Skin epidermis (tissue), 12 donors: ENCODE results near the gene TCFL5.

Source experiments
- H3K27ac ChIP-seq, 21 experiments: fragments of 200-600 bp; sonication (generic) in 11 of 21; one replicate each; pipeline ENCODE4 v1.5.0; 2020; ENCODE audit warnings: mild to moderate bottlenecking in 3 of 21, inconsistent platforms in 2 of 21, moderate library complexity in 2 of 21
- H3K4me3 ChIP-seq, 7 experiments: fragments of 200-600 bp; sonication (generic) in 2 of 7; one replicate each; pipeline ENCODE4 v1.5.0; 2020; ENCODE audit warnings: inconsistent platforms in 2 of 7, mild to moderate bottlenecking in 2 of 7, moderate library complexity in 1 of 7

Gene TCFL5

DNA sequence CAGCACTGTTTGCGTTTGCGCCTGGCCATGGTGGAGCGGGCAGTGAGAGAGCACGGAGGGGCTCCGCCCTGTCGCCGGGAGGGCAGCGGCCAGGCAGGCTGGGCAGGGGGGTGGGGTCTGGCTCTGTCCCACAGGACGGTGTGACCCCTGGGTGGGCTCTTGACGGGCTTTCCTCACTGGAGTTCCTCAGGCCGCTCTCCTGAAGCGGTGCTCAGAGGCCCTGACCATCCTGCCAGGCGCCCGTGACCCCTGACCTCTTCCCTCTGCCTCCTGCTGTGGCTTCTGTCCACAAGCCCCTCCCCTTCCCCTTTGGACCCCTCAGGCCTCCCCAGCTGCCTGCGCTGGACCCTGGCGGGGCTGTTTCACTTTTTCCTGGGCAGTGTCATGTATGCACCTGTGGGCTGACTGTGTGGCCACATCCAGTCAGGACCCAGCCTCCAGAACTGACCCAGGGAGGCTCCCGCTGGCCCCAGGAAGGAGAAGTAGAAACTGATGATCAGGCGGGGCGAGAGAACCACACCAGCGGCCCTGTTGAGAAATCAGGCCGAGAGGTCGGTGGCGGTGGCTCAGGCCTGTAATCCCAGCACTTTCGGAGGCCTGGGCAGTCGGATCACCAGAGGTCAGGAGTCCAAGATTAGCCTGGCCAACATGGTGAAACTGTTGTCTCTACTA, 55.8 kb downstream of the TCFL5 start:
- H3K4me3 ChIP-seq, result peak overlapping the region; percentile 74 to 99 (median 86)
- peak overlapping the region; percentile 84 to 98 (median 93) for H3K27ac ChIP-seq

DNA sequence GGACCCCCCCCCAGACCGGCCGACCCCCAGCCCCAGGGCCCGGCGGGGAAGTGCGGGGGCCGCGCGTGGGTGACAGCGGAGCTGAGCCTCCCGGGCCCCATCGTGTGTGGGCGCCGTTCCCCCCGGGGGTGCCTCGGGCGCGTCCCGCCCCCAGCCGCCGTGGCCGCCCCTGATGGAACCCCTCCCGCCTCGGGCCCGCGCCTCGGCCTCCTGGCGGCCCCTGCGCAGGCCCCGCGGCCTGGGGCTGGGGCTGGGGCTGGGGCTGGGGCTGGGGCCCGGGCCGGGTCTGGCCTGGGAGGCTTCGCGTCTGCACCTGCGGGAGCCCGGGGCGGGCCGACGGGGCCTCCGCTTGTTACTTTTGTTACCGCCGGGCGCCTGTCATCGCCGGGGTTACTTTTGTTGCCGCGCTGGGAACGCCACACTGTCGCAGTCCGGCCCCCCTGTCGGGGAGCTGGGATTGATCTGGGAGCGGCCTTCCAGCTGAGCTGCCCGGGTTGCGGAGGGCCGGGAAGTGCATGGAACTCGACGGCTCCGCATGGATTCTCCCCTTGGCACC, 56.4 kb downstream of the TCFL5 start:
- peak overlapping the region; percentile 84 to 98 (median 93) for H3K27ac ChIP-seq
- H3K4me3 ChIP-seq, result peak overlapping the region; percentile 74 to 99 (median 86)

DNA sequence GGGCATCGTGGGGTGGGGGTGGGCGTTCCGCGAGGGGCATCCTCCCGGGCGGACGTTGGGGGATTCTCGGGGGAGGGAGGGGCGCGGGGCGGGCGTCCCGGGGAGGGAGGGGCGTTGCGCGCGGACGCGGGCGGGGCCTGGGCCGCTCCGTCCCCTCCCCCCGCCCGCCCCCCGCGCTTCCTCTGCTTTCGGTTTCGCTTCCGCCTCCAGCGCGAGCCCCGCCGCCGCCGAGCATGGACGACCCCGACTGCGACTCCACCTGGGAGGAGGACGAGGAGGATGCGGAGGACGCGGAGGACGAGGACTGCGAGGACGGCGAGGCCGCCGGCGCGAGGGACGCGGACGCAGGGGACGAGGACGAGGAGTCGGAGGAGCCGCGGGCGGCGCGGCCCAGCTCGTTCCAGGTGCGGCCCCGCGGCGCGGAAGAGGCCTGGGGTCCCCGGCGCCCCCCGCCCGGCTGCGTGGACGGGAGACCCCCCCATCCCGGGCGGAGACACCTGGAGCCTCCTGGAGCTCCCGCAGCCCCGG, 56.9 kb downstream of the TCFL5 start, which contains the start of gene OGFR:
TSS of gene OGFR (plus strand) at position 209 of the 528 bp plus-strand sequence. CDS start at position 234, 25 bp downstream.
- peak within 1 kb of the TSS; percentile 74 to 99 (median 86) for H3K4me3 ChIP-seq
- peak within 1 kb of the TSS; percentile 84 to 98 (median 93) for H3K27ac ChIP-seq

DNA sequence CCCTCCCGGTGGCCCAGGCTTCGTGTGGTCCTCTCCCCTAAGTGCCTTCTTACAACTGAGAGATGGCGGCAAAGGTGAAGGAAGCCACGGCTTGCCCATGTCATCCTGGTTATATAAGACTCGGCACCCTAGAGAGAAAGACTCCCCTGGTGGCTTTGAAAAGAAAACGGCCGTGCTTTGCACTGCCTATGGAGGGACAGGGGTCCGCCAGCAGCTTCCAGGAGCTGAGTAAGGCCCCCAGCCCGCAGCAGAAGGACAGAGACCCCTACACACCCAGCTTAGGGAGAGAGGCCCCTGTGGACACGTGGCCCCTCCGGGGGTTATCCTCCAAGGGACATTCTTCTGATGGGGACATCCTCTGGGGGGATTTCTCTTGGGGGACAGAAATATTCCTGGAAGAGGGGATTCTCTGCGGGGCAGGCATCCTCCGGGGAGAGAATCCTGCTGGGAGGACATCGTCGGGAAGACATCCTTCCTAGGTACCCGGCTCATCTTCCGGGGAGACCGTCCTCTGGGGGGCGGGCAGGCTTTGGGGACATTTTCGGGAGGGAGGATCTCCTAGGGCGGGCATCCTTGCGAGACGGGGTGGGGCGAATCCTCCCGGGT, 57.5 kb downstream of the TCFL5 start:
- peak overlapping the region; percentile 74 to 99 (median 86) for H3K4me3 ChIP-seq
- peak overlapping the region; percentile 5 to 98 (median 92) for H3K27ac ChIP-seq

DNA sequence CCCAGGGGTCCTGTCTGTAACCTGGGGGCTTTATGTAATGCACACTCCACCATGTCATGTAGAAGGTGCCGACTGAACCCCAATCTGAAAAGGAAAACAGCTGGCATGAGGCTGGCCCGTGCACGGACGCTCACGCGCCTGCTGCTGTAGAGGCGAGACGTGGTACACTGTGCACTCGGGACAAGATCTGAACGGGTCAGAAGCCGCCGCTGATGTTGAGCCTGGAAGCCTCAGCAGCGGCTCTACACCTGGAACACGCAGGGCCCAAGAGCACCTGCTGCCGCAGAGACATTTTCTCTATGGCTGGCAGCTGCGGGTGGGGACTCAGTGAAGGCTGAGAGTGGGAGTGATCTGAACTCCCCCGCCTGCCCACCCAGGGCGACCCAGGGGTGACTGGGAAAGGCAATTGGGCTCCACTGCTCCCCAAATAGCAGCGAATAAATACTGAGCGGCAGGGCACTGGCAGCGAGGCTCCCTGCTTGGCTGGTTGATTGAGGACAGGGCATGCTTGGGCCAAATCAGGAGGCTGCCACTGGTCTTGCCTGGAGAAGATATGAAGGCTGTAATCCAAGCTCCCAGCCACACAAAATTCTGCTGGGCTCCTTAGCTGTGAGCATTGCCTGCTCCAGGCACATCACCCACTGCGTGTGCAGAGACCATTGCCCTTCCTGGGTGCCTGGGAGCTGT, 59.5 kb downstream of the TCFL5 start:
- H3K27ac ChIP-seq, result no peak overlapping the region
- H3K4me3 ChIP-seq, result no peak overlapping the region

DNA sequence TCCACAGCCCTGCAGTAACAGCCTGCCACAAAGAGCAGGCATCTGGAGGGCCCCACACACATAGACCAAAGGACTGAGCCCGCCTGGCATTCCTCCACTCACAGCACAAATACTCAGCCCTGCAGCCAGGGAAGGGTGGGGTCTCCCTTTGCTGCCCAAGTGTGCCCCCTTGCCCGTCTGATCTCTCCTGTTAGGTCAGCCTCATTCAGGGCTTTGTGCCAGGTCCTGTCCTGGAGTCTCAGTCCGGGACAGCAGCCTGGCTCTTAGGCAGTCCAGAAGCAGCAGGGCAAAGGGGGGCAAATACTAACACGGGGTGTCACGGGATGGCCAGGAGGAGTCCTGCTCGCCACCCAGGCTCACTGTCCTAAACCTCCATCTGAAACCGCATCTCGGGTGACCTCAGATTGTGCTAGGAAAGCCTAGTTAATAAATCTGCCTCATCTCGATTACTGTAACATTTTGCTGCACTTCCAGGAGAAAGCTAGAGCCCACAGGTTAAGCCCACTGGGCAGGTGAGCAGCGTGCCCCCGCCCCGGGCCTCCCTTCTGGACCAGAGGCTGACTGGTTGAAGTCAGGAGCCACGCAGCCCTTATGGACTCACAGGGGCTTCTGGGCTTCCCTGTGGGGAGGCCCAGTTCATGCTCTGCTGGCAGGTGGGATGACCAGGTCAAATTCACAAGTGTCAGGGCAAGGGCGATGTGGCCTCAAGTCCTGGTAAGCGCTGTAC, 60.2 kb downstream of the TCFL5 start:
- Histone ChIP-seq H3K4me3 (no peak overlapping the region), H3K27ac (no peak overlapping the region)

DNA sequence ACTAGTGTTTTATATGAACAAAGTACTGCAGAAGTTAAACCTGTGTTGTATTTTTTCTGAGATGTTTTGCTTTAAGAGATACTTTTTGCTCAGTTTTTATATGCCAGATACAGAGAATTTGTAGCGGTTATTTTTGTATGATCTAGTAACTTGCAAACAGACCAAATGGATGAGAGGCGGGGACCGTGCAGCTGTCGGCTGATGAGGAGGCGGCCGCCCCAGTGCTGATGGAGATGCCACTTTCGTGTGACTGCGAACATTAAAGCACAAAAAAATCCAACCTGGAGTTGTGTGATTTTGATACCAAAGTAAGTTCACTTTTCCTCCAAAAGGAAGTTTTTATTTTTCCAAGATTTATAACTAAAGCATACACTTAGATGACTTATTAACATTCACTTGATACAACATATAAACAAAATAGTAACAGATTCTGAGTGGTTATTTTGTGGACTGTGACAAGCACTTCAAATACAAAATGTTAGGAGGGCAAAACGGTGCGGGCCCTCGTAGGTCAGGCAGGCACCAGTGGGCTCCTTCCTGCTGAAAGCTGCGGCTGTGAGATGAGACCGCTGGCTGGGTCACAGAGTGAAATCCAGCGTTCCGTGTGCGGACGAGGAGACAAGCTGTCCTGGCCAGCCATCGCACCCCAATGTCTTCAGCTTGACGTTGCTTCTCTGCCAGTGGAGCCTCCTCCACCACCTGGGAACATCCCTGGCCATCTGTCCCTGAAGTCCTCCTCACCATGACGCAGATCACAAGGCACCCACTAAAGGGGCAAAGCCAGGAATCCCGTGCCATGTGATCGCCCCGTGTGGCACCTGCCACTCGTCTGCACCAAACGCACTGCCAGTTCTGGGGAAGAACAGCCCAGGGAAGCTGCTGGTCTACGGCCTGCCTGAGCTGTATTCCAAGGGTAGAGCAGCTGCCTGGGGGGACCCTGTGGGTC, 61.0 kb downstream of the TCFL5 start:
- H3K27ac ChIP-seq, result no peak overlapping the region

DNA sequence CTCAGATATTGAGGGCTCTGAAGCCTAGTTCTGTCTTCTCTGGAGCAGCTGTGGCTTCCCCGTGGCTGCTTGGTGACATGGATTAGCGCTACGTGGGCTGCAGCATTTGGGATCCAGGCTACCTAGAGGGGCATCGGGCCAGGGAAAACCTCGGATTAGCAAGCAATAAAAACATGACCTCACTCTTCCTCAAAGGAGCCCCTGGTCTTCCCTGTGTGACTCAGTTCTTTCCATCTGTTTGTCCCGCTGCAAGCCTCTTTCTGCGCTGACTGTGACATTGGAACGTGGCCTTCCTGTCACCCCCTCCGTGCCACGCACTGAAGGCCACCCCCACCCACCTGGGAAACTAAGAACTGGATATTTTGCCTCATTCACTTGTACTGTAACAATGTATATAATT, 61.7 kb downstream of the TCFL5 start:
- Histone ChIP-seq H3K4me3 (no peak overlapping the region), H3K27ac (no peak overlapping the region)

More for the DNA sequence above, 61.0 kb downstream of the TCFL5 start:
- H3K4me3 ChIP-seq, result no peak overlapping the region

DNA sequence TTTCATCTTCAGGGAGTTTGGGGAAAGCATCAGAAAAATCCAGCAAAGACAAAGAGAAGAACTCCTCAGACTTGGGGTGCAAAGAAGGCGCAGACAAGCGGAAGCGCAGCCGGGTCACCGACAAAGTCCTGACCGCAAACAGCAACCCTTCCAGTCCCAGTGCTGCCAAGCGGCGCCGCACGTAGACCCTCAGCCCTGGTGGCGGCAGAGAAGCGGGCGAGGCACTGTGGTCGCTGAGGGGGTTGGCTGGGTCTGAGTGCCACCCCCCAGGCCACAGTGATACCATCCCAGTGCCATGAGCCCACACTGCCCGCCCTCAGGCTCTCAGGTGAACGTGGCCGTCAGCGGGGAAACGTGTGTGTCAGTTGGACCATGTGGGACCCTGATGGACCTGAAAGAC, 62.2 kb downstream of the TCFL5 start:
- Histone ChIP-seq H3K4me3 (no peak overlapping the region), H3K27ac (no peak overlapping the region)

DNA sequence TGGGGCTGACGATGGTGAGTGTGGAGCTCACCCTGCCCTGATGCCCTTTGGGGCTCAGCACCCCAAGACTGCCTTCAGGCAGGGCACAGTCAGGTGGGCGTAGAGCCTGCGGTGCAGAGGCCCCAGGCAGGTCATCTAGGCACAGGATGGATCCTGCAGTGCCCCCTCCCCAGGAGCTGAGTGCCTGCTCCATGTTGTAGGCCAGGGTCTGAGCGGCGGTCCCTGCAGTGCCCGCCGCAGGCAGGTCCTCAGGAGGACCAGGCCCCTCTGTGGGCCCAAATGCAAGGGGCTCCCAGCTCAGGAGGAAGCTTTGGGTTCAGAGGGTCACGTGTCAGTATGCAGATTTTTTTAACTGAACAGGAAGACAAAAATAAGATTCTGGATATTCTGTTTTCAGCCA, 62.6 kb downstream of the TCFL5 start:
- Histone ChIP-seq H3K27ac (no peak overlapping the region), H3K4me3 (no peak overlapping the region)

DNA sequence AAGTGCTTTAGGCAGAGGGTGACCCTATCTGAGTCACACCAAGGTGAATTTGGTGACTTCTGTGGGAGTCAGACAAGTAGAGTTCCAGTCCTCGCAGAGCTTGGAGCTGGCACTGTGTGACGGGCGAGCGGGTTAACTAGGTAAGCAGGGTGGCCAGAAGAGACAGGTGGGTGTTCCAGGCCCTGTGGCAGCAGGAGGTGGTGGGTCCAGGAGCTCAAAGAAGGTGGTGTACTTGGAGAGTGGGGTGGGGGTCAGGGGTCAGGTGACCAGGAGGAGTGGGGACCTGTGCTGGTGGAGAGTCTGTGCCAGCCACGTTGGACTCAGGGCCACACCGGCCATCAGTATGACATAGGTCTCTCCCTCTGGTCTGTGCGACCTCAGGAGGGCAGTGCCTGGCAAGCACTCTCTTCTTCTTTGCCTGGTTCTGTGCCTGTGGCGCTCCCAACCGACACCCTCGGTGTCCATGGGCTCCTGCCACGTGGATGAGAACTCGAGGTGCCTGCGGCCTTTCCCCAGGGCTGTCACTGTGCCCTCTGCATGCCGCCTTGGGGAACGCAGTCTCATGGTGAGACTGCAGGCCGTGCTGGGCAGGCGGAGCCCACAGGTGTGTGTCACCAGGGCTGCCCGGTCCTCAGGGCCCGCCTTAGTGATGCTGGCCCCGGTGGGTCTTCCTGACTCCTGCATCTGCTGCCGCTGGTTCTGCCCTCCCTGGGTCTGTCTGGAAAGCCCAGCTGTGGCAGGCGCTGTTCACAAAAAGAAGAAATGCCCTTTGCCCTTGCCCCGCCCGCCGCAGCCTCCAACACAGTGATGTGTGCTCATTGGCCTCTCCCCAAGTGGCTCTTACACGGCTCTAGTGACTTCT, 63.7 kb downstream of the TCFL5 start:
- Histone ChIP-seq H3K27ac (peak overlapping the region in 7 of 21 experiments; percentile 82 to 95 (median 89)), H3K4me3 (peak overlapping the region in 1 of 7 experiments; percentile 51)

DNA sequence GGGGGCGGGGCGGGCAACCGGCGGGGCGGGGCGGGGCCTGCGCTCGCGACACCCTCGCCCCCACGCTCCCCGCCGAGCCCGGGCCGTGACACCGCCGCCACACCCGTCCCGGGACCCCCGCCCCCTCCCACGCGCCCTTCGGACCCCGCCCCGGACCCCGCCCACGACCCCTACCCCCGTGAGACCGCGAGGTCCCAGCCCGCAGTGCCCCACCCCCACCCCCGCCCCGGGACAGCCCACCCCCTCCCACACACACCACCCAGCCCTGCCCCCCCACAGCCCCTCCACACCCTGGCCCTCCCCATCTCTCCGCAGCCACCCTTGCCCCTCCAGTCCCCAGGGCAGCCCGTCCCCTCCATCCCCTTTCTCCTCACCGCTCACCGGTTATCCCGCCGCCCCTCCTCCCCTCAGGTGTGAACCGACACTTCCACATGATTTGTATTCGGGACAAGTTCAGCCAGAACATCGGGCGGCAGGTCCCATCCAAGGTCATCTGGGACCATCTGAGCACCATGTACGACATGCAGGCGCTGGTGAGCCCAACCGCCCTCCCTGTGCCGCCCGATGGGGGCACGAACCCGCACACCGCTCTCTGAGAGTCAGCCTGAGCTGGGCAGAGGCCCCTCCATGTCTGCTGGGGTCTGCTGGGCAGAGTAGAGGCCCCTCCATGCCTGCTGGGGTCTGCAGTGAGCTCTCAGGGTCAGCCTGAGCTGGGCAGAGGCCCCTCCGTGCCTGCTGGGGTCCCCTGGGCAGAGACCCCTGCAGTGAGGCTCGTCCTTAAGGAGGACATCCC, 64.7 kb downstream of the TCFL5 start:
- H3K4me3 ChIP-seq, result peak overlapping the region; percentile 50 to 76 (median 58)
- peak overlapping the region; percentile 64 to 95 (median 88) for H3K27ac ChIP-seq

DNA sequence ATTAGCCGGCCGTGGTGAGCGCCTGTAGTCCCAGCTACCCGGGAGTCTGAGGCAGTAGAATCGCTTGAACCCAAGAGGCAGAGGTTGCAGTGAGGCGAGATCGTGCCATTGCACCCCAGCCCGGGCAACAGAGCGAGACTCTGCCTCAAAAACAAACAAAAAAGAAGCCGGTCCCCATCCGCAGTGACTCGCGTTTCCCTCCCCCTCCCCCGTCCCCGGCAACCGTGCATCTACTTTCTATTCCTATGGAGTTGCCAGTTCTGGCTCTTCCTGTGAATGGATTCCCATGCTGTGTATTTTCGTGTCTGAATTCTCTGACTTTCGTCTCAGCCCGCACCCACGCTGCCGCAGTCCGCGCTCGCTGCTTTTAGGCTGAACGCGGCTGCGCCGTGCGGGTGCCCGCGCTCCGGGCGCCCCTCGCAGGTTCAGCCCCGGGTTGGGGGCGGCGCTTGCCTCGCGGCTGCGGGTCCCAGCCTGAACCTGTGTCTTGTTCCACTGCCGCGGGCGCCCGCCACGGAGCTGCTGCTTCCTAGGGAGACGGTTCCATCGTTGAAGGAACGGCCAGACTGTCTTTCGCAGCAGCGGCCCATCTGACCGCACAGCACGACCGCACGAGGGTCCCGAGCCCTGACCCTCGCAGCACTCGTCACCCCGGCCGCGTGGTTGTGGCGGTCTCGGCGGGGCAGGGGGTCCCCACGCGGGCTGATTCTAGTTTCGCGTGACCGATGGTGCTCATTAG, 66.4 kb downstream of the TCFL5 start:
- Histone ChIP-seq H3K27ac (peak overlapping the region in 20 of 21 experiments; percentile 14 to 95 (median 78)), H3K4me3 (peak overlapping the region; percentile 50 to 76 (median 58))

DNA sequence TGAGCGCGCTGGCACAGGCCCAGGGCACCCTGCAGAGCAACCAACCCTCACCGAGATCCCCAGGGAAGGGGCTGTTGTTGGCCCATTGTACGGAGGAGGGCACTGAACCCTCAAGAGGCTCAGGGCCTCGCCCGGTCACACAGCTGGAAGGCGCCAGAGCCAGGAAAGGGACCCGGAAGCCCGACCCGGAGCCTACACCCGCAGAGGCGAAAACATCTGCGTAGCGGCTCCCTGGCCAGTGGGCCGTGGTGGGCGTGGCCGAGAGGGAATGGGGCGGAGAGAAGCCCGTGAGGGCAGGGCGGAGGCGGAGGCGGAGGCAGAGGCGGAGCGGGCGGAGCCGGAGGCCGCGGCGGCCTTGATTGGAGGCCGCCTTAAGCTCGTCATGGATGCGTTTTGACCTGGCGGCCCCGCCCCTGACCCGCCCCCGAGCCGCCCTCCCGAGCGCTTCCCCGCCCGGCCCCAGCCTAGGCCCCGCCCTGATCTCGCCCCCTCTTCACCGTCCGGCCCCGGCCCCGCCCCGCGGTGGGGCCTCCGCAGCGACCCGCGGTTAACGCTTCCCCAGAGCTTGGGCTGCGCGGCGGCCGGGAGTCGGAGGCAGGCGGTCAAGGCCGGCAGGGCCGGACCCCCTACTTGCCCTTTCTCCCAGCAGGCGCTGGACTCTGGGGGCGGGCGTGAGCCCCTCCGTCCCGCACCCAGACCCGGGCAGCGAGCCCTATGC, 67.5 kb downstream of the TCFL5 start:
- Histone ChIP-seq H3K4me3 (peak overlapping the region; percentile 50 to 76 (median 58)), H3K27ac (peak overlapping the region in 20 of 21 experiments; percentile 63 to 95 (median 82))

DNA sequence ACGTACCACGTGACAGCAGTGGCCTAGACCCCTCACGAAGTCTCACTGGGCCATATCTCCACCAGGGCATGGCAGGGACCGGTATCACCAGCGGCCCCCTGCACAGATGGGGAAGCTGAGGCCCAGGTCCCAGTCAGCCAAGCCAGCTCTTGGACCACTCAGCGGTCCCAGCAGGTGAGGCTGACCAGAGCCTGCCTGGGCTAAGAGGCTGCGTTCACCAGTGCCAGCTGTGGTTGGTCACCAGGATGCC, 67.9 kb downstream of the TCFL5 start:
- peak overlapping the region in 20 of 21 experiments; percentile 63 to 95 (median 82) for H3K27ac ChIP-seq
- H3K4me3 ChIP-seq, result peak overlapping the region; percentile 9 to 70 (median 26)
